Common myeloid progenitor, CD34-positive (primary cell): Measurements from ENCODE around the gene PRKCQ.

ENCODE experiments used
- CTCF ChIA-PET: fragments of 350-600 bp; sonication (Branson Sonifier 250); formaldehyde crosslinking; loops from one replicate; lab custom pipeline; 2021; ENCODE audit warnings: antibody characterized with exemption; lab: Charles Lee
- POLR2A ChIA-PET: fragments of 350-600 bp; sonication (Branson Sonifier 250); formaldehyde crosslinking; loops from one replicate; lab custom pipeline; 2021; ENCODE audit warnings: antibody characterized with exemption; lab: Charles Lee
- DNase-seq, 3 donors: peaks; one replicate each; pipeline versions ENCODE4 v3.0.0 to v3.0.0-alpha.2; 2013
- H3K27ac ChIP-seq, 2 experiments: 1 replicate in 1 of 2; 2 replicates in 1 of 2; pipeline ENCODE4 v1.7.0; 2013; ENCODE audit warnings: inconsistent platforms in 2 of 2, low read length in 2 of 2, mild to moderate bottlenecking in 2 of 2, low read depth in 1 of 2, moderate library complexity in 1 of 2; ENCODE audit not compliant: severe bottlenecking in 2 of 2, insufficient read depth in 1 of 2, poor library complexity in 1 of 2
- H3K27me3 ChIP-seq, 5 experiments: replicated peaks in 2 of 5; 1 replicate in 3 of 5; 2 replicates in 2 of 5; pipeline versions ENCODE4 v1.6.1 to v1.7.0; 2013; ENCODE audit warnings: low read length in 4 of 5, mild to moderate bottlenecking in 2 of 5, moderate library complexity in 2 of 5, inconsistent platforms in 1 of 5; ENCODE audit not compliant: insufficient read depth in 5 of 5, control insufficient read depth in 4 of 5
- H3K36me3 ChIP-seq, 4 experiments: 1 replicate in 2 of 4; 2 replicates in 2 of 4; pipeline versions ENCODE4 v1.6.1 to v1.7.0; 2013; ENCODE audit warnings: low read length in 3 of 4, control low read depth in 1 of 4, mild to moderate bottlenecking in 1 of 4; ENCODE audit not compliant: control insufficient read depth in 4 of 4, insufficient read depth in 4 of 4
- H3K4me1 ChIP-seq, 4 experiments: 1 replicate in 3 of 4; 2 replicates in 1 of 4; pipeline versions ENCODE4 v1.6.1 to v1.7.1; 2013; ENCODE audit warnings: low read length in 3 of 4, mild to moderate bottlenecking in 3 of 4, control low read depth in 1 of 4, inconsistent platforms in 1 of 4, moderate library complexity in 1 of 4; ENCODE audit not compliant: control insufficient read depth in 4 of 4, insufficient read depth in 4 of 4; ENCODE audit errors: control extremely low read depth in 1 of 4
- H3K4me3 ChIP-seq, 7 experiments: 1 replicate in 4 of 7; 2 replicates in 3 of 7; pipeline versions ENCODE4 v1.5.1 to v1.7.0; 2013; ENCODE audit warnings: mild to moderate bottlenecking in 7 of 7, low read length in 6 of 7, moderate library complexity in 6 of 7, inconsistent platforms in 2 of 7, low read depth in 2 of 7, control low read depth in 1 of 7; ENCODE audit not compliant: insufficient read depth in 4 of 7, control insufficient read depth in 1 of 7; ENCODE audit errors: extremely low read depth in 1 of 7
- H3K9me3 ChIP-seq, 5 experiments: 1 replicate in 4 of 5; 2 replicates in 1 of 5; pipeline versions ENCODE4 v1.6.1 to v1.7.1; 2013; ENCODE audit warnings: low read length in 4 of 5, mild to moderate bottlenecking in 2 of 5, inconsistent platforms in 1 of 5, low read depth in 1 of 5, moderate library complexity in 1 of 5; ENCODE audit not compliant: control insufficient read depth in 4 of 5, insufficient read depth in 2 of 5; ENCODE audit errors: control extremely low read depth in 1 of 5
- WGBS: methylation state at CpG from one replicate; pipeline ENCODE4 v1.1.5; 2013; ENCODE audit not compliant: insufficient coverage; 5-methylcytosine and 5-hydroxymethylcytosine counted together

The PRKCQ gene

GRCh38 chr10:6465437-6465836, 114.6 kb downstream of the PRKCQ start:
- Histone ChIP-seq H3K4me1 (peaks cover 0 to 3% (median 2%) of the 10 kb centered on the region in 4 experiments), H3K27ac (no peak overlapping the region), H3K9me3 (peaks cover 0 to 4% (median 0%) of the 10 kb centered on the region in 5 experiments), H3K36me3 (peaks cover 13 to 68% (median 50%) of the 10 kb centered on the region in 4 experiments), H3K4me3 (no peak overlapping the region), H3K27me3 (no peaks in the 10 kb centered on the region)
- no peak for DNase-seq
- ChIA-PET POLR2A (no interaction called here), CTCF (no interaction called here)
- 98% methylated on average over 7 of the region's 7 CpGs for whole genome bisulfite sequencing

GRCh38 chr10:6464862-6465430, 115.1 kb downstream of the PRKCQ start:
- H3K9me3 ChIP-seq, result peaks cover 0 to 4% (median 0%) of the 10 kb centered on the region in 5 experiments
- CTCF ChIA-PET, result no interaction called here
- no peak overlapping the region for H3K27ac ChIP-seq
- POLR2A ChIA-PET, result no interaction called here
- no peak for DNase-seq
- WGBS, result 95% methylated on average over 3 of the region's 9 CpGs
- H3K36me3 ChIP-seq, result peaks cover 13 to 72% (median 50%) of the 10 kb centered on the region in 4 experiments
- no peaks in the 10 kb centered on the region for H3K27me3 ChIP-seq
- no peak overlapping the region for H3K4me3 ChIP-seq
- H3K4me1 ChIP-seq, result no peaks in the 10 kb centered on the region

- WGBS, result 99% methylated on average over 5 of the region's 7 CpGs
- CTCF ChIA-PET, result interaction anchor here (1.0 to 1.7 kb wide), 4 partner anchors 17 to 206 kb away, joined by 3 to 6 read pairs (median 3); no protein-coding TSS in a partner anchor
These were observed 116.7 kb downstream of the PRKCQ start for GRCh38 chr10:6463366-6463765.

GRCh38 chr10:6461961-6462360, 118.1 kb downstream of the PRKCQ start:
- no peak for DNase-seq
- Histone ChIP-seq H3K36me3 (peaks cover 29 to 88% (median 64%) of the 10 kb centered on the region in 4 experiments), H3K27me3 (no peaks in the 10 kb centered on the region), H3K4me3 (no peak overlapping the region), H3K4me1 (no peaks in the 10 kb centered on the region), H3K9me3 (peaks cover 0 to 7% (median 0%) of the 10 kb centered on the region in 5 experiments), H3K27ac (no peak overlapping the region)
- CTCF ChIA-PET, result interaction anchor here (1.4 kb wide), 1 partner anchor 10 kb away, joined by 4 read pairs; no protein-coding TSS in a partner anchor
- WGBS, result 100% methylated on average over 3 of the region's 3 CpGs
- POLR2A ChIA-PET, result no interaction called here

More at GRCh38 chr10:6463366-6463765, 116.7 kb downstream of the PRKCQ start:
- H3K27ac ChIP-seq, result no peak overlapping the region
- H3K27me3 ChIP-seq, result no peaks in the 10 kb centered on the region
- no peaks in the 10 kb centered on the region for H3K4me1 ChIP-seq
- peaks cover 24 to 83% (median 58%) of the 10 kb centered on the region in 4 experiments for H3K36me3 ChIP-seq
- H3K9me3 ChIP-seq, result peaks cover 0 to 4% (median 0%) of the 10 kb centered on the region in 5 experiments
- no peak for DNase-seq
- POLR2A ChIA-PET, result interaction anchor here (0.6 kb wide), 1 partner anchor 1372 kb away, joined by 4 read pairs; no protein-coding TSS in a partner anchor
- H3K4me3 ChIP-seq, result no peak overlapping the region

GRCh38 chr10:6460861-6461409, 119.1 kb downstream of the PRKCQ start:
- POLR2A ChIA-PET, result no interaction called here

GRCh38 chr10:6458814-6459213, 121.3 kb downstream of the PRKCQ start:
- no peak overlapping the region for H3K4me3 ChIP-seq
- ChIA-PET CTCF (interaction anchor here (1.0 kb wide), 1 partner anchor 13 kb away, joined by 3 read pairs; no protein-coding TSS in a partner anchor), POLR2A (no interaction called here)
- no peak for DNase-seq
- H3K27me3 ChIP-seq, result no peaks in the 10 kb centered on the region
- H3K9me3 ChIP-seq, result peaks cover 2 to 8% (median 7%) of the 10 kb centered on the region in 5 experiments
- peaks cover 40 to 96% (median 77%) of the 10 kb centered on the region in 4 experiments for H3K36me3 ChIP-seq
- H3K4me1 ChIP-seq, result no peaks in the 10 kb centered on the region
- WGBS, result 95% methylated on average over 4 of the region's 5 CpGs
- H3K27ac ChIP-seq, result no peak overlapping the region

More at GRCh38 chr10:6460861-6461409, 119.1 kb downstream of the PRKCQ start:
- no peak overlapping the region for H3K4me3 ChIP-seq
- no peaks in the 10 kb centered on the region for H3K4me1 ChIP-seq
- no peaks in the 10 kb centered on the region for H3K27me3 ChIP-seq
- peaks cover 31 to 91% (median 71%) of the 10 kb centered on the region in 4 experiments for H3K36me3 ChIP-seq
- CTCF ChIA-PET, result interaction anchor here (1.3 to 1.4 kb wide), 2 partner anchors 11 to 15 kb away, joined by 4 read pairs; no protein-coding TSS in a partner anchor
- DNase-seq, result no peak
- peaks cover 0 to 7% (median 2%) of the 10 kb centered on the region in 5 experiments for H3K9me3 ChIP-seq
- 96% methylated on average over 2 of the region's 2 CpGs for WGBS
- no peak overlapping the region for H3K27ac ChIP-seq

- ChIA-PET CTCF (interaction anchor here (1.1 to 1.2 kb wide), 2 partner anchors 10 to 210 kb away, joined by 3 read pairs; no protein-coding TSS in a partner anchor), POLR2A (no interaction called here)
- WGBS, result 95% methylated on average over 5 of the region's 5 CpGs
These were observed 122.7 kb downstream of the PRKCQ start for GRCh38 chr10:6457376-6457775.

More at GRCh38 chr10:6457376-6457775, 122.7 kb downstream of the PRKCQ start:
- DNase-seq, result no peak
- H3K4me1 ChIP-seq, result no peaks in the 10 kb centered on the region
- H3K27ac ChIP-seq, result no peak overlapping the region
- peaks cover 35 to 83% (median 66%) of the 10 kb centered on the region in 4 experiments for H3K36me3 ChIP-seq
- peaks cover 2 to 8% (median 7%) of the 10 kb centered on the region in 5 experiments for H3K9me3 ChIP-seq
- H3K4me3 ChIP-seq, result no peak overlapping the region
- no peaks in the 10 kb centered on the region for H3K27me3 ChIP-seq
